ENCODE measurements around the gene MGAT4D.

DNA sequence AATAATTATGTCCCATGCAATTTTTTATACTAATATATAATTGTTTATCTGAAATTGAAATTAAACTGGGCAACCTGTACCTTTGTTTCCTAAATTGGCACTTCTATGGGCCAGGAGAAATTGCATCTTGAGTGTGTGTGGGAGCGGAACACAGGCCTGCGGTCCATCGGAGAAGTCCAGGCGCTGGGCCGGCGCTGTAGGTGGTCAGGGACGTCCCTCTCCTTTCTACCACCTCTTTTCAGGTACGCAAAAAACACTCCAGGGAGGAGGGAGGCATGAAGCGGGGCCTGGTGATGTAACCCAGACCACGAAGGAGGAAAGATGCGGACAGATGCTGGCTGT is 717 bp downstream of the MGAT4D start:
- no peak for TF ChIP-seq CHD2 (IDR thresholded peaks at IDR 0.05; ENCODE audit: low read length, partially characterized antibody)
- TF ChIP-seq, protein P1, sequence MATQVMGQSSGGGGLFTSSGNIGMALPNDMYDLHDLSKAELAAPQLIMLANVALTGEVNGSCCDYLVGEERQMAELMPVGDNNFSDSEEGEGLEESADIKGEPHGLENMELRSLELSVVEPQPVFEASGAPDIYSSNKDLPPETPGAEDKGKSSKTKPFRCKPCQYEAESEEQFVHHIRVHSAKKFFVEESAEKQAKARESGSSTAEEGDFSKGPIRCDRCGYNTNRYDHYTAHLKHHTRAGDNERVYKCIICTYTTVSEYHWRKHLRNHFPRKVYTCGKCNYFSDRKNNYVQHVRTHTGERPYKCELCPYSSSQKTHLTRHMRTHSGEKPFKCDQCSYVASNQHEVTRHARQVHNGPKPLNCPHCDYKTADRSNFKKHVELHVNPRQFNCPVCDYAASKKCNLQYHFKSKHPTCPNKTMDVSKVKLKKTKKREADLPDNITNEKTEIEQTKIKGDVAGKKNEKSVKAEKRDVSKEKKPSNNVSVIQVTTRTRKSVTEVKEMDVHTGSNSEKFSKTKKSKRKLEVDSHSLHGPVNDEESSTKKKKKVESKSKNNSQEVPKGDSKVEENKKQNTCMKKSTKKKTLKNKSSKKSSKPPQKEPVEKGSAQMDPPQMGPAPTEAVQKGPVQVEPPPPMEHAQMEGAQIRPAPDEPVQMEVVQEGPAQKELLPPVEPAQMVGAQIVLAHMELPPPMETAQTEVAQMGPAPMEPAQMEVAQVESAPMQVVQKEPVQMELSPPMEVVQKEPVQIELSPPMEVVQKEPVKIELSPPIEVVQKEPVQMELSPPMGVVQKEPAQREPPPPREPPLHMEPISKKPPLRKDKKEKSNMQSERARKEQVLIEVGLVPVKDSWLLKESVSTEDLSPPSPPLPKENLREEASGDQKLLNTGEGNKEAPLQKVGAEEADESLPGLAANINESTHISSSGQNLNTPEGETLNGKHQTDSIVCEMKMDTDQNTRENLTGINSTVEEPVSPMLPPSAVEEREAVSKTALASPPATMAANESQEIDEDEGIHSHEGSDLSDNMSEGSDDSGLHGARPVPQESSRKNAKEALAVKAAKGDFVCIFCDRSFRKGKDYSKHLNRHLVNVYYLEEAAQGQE (IDR thresholded peaks at IDR 0.05; ENCODE audit: low read depth, low read length): no peak
- TF ChIP-seq, protein P2, sequence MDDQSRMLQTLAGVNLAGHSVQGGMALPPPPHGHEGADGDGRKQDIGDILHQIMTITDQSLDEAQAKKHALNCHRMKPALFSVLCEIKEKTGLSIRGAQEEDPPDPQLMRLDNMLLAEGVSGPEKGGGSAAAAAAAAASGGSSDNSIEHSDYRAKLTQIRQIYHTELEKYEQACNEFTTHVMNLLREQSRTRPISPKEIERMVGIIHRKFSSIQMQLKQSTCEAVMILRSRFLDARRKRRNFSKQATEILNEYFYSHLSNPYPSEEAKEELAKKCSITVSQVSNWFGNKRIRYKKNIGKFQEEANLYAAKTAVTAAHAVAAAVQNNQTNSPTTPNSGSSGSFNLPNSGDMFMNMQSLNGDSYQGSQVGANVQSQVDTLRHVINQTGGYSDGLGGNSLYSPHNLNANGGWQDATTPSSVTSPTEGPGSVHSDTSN (IDR thresholded peaks at IDR 0.05): no peak
- no peak for TF ChIP-seq JUND (IDR thresholded peaks at IDR 0.05)
- no peak for TF ChIP-seq SMC3 (IDR thresholded peaks at IDR 0.05; ENCODE audit: low read depth, low read length)
- TF ChIP-seq, protein P3, sequence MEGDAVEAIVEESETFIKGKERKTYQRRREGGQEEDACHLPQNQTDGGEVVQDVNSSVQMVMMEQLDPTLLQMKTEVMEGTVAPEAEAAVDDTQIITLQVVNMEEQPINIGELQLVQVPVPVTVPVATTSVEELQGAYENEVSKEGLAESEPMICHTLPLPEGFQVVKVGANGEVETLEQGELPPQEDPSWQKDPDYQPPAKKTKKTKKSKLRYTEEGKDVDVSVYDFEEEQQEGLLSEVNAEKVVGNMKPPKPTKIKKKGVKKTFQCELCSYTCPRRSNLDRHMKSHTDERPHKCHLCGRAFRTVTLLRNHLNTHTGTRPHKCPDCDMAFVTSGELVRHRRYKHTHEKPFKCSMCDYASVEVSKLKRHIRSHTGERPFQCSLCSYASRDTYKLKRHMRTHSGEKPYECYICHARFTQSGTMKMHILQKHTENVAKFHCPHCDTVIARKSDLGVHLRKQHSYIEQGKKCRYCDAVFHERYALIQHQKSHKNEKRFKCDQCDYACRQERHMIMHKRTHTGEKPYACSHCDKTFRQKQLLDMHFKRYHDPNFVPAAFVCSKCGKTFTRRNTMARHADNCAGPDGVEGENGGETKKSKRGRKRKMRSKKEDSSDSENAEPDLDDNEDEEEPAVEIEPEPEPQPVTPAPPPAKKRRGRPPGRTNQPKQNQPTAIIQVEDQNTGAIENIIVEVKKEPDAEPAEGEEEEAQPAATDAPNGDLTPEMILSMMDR (IDR thresholded peaks at IDR 0.05): no peak
- TF ChIP-seq, protein P4, sequence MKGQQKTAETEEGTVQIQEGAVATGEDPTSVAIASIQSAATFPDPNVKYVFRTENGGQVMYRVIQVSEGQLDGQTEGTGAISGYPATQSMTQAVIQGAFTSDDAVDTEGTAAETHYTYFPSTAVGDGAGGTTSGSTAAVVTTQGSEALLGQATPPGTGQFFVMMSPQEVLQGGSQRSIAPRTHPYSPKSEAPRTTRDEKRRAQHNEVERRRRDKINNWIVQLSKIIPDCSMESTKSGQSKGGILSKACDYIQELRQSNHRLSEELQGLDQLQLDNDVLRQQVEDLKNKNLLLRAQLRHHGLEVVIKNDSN (IDR thresholded peaks at IDR 0.05; ENCODE audit: borderline replicate concordance, low read depth): no peak
- TF ChIP-seq, protein P5, sequence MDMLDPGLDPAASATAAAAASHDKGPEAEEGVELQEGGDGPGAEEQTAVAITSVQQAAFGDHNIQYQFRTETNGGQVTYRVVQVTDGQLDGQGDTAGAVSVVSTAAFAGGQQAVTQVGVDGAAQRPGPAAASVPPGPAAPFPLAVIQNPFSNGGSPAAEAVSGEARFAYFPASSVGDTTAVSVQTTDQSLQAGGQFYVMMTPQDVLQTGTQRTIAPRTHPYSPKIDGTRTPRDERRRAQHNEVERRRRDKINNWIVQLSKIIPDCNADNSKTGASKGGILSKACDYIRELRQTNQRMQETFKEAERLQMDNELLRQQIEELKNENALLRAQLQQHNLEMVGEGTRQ (IDR thresholded peaks at IDR 0.05; ENCODE audit: borderline replicate concordance, low read depth, low read length): no peak
